Keratinocyte (primary cell): ENCODE measurements around the gene FKBP11. TPM values are rescaled to one million over a fixed set of nuclear protein-coding genes. Genes with fewer than 3 reads are reported as not detected.

Experiments
- DNase-seq: peaks from one replicate; pipeline ENCODE4 v3.0.0-alpha.2; 2011; ENCODE audit warnings: low read depth, missing footprints, low spot score
- FAIRE-seq: peaks from 2 replicates; lab custom pipeline; 2011; peaks lifted over from hg19 to GRCh38; lab: Jason Lieb, UNC
- H2AFZ ChIP-seq: 2 replicates; pipeline ENCODE4 v1.6.0; 2012; ENCODE audit warnings: low read length, control low read depth, inconsistent platforms; ENCODE audit not compliant: control insufficient read depth
- H3K27ac ChIP-seq: 2 replicates; pipeline ENCODE4 v1.5.1; 2011; ENCODE audit warnings: low read length; ENCODE audit not compliant: control insufficient read depth, insufficient read depth
- H3K27me3 ChIP-seq: 3 replicates; pipeline ENCODE4 v1.6.0; 2011; ENCODE audit warnings: low read length; ENCODE audit not compliant: control insufficient read depth, insufficient read depth; ENCODE audit errors: extremely low read depth
- H3K36me3 ChIP-seq, 2 experiments: 2 replicates in 1 of 2; 3 replicates in 1 of 2; pipeline ENCODE4 v1.5.1; 2011; ENCODE audit warnings: low read length in 2 of 2, mild to moderate bottlenecking in 1 of 2; ENCODE audit not compliant: control insufficient read depth in 2 of 2, insufficient read depth in 2 of 2; ENCODE audit errors: extremely low read depth in 1 of 2
- H3K4me1 ChIP-seq: 3 replicates; pipeline ENCODE4 v1.5.1; 2011; ENCODE audit warnings: low read length; ENCODE audit not compliant: control insufficient read depth, insufficient read depth; ENCODE audit errors: extremely low read depth
- H3K4me2 ChIP-seq: 3 replicates; pipeline ENCODE4 v1.6.0; 2011; ENCODE audit warnings: low read depth, low read length; ENCODE audit not compliant: control insufficient read depth, insufficient read depth; ENCODE audit errors: extremely low read depth
- H3K4me3 ChIP-seq, 3 experiments: fragments of 200-600 bp in 1 of 3; sonication (generic) in 1 of 3; 2 replicates in 2 of 3; 3 replicates in 1 of 3; pipeline ENCODE4 v1.5.1; 2011 to 2016; ENCODE audit warnings: low read length in 3 of 3, mild to moderate bottlenecking in 3 of 3, control low read depth in 2 of 3, inconsistent platforms in 1 of 3, low read depth in 1 of 3, mixed read lengths in 1 of 3, mixed run types in 1 of 3, moderate library complexity in 1 of 3; ENCODE audit not compliant: control insufficient read depth in 2 of 3, insufficient read depth in 2 of 3; ENCODE audit errors: extremely low read depth in 1 of 3
- H3K79me2 ChIP-seq: 2 replicates; pipeline ENCODE4 v1.6.0; 2012; ENCODE audit warnings: low read length; ENCODE audit not compliant: control insufficient read depth, insufficient read depth
- H3K9ac ChIP-seq: 3 replicates; pipeline ENCODE4 v1.6.0; 2011; ENCODE audit warnings: low read length; ENCODE audit not compliant: control insufficient read depth, insufficient read depth; ENCODE audit errors: extremely low read depth
- H3K9me1 ChIP-seq: 3 replicates; pipeline ENCODE4 v1.6.0; 2011; ENCODE audit warnings: low read length; ENCODE audit not compliant: control insufficient read depth, insufficient read depth; ENCODE audit errors: extremely low read depth
- H3K9me3 ChIP-seq: 2 replicates; pipeline ENCODE4 v1.5.1; 2012; ENCODE audit warnings: low read depth, low read length; ENCODE audit not compliant: control insufficient read depth
- H4K20me1 ChIP-seq: 3 replicates; pipeline ENCODE4 v1.6.0; 2011; ENCODE audit warnings: low read length; ENCODE audit not compliant: control insufficient read depth, insufficient read depth; ENCODE audit errors: extremely low read depth
- CTCF ChIP-seq, 3 experiments: IDR thresholded peaks in 1 of 3; conservative IDR thresholded peaks in 1 of 3; optimal IDR thresholded peaks in 1 of 3; 2 replicates in 2 of 3; 3 replicates in 1 of 3; pipeline versions ENCODE3 to v1.5.1; 2011; ENCODE audit warnings: low read length in 3 of 3, mild to moderate bottlenecking in 3 of 3, moderate library complexity in 2 of 3, control low read depth in 1 of 3, inconsistent platforms in 1 of 3; ENCODE audit not compliant: insufficient read depth in 2 of 3; ENCODE audit errors: extremely low read depth in 1 of 3
- EZH2 ChIP-seq: IDR thresholded peaks from one replicate; pipeline ENCODE4 v1.6.1; 2012; ENCODE audit warnings: inconsistent platforms, mild to moderate bottlenecking, low read length, moderate library complexity
- dilution Hi-C: fragments of 300-500 bp; cut with MboI; formaldehyde crosslinking; loops from one replicate; pipeline ENCODE4 v1.7.0; 2020; ENCODE audit warnings: low sequenced_read_pairs; ENCODE audit not compliant: extremely low pct_ligation_motif_present
- polyA plus RNA-seq, 5 experiments: library from polyadenylated mRNA; depleted of rRNA in 3 of 5; stranded (reverse) in 3 of 5; stranded (forward) in 1 of 5; unstranded in 1 of 5; fragments of >200 nt; gene quantifications; 1 replicate in 1 of 5; 2 replicates in 3 of 5; 3 replicates in 1 of 5; pipeline versions ENCODE4 v1.2.1 to v1.2.3, GENCODE V29; 2011 to 2012; ENCODE audit warnings: missing spikeins in 2 of 5, low read depth in 1 of 5, low replicate concordance in 1 of 5

Gene FKBP11
- polyA plus RNA-seq, 1 donor (not counting 4 experiments of a cell fraction or from before 2014, with no cell fraction given): 18.4 TPM

- Histone ChIP-seq H2AFZ (no peak overlapping the region), H3K27me3 (no peaks in the 10 kb centered on the region), H3K9ac (no peak overlapping the region), H3K9me3 (no peaks in the 10 kb centered on the region), H3K36me3 (peaks cover 16 to 25% of the 10 kb centered on the region in 2 experiments), H3K9me1 (no peaks in the 10 kb centered on the region), H3K27ac (no peak overlapping the region), H3K4me2 (no peak overlapping the region), H3K79me2 (peaks cover 69% of the 10 kb centered on the region), H4K20me1 (peaks cover 9% of the 10 kb centered on the region), H3K4me1 (peaks cover 12% of the 10 kb centered on the region), H3K4me3 (no peak overlapping the region)
- DNase-seq (no peak), FAIRE-seq (no peak)
- TF ChIP-seq EZH2 (no peak), CTCF (optimal IDR thresholded peaks at IDR 0.05 in 1 of 3, IDR thresholded peaks at IDR 0.05 in 1 of 3, conservative IDR thresholded peaks at IDR 0.05 in 1 of 3; ENCODE audit: extremely low read depth in 1 of 3, insufficient read depth in 2 of 3, low read length in 3 of 3) (no peak)
- dilution Hi-C loops: no loop called here
Measured at GRCh38 chr12:48954841-48955501, 29.7 kb upstream of the FKBP11 start.

GRCh38 chr12:48954061-48954460 is 28.8 kb upstream of the FKBP11 start:
- peaks cover 12% of the 10 kb centered on the region for H3K4me1 ChIP-seq
- H3K9me3 ChIP-seq: no peaks in the 10 kb centered on the region
- FAIRE-seq (no peak), DNase-seq (no peak)
- no peak for TF ChIP-seq CTCF (optimal IDR thresholded peaks at IDR 0.05 in 1 of 3, IDR thresholded peaks at IDR 0.05 in 1 of 3, conservative IDR thresholded peaks at IDR 0.05 in 1 of 3; ENCODE audit: extremely low read depth in 1 of 3, insufficient read depth in 2 of 3, low read length in 3 of 3)
- no peak for TF ChIP-seq EZH2
- H3K27ac ChIP-seq: no peak overlapping the region
- H3K4me3 ChIP-seq: no peak overlapping the region
- H4K20me1 ChIP-seq: peaks cover 9% of the 10 kb centered on the region
- H3K9me1 ChIP-seq: no peaks in the 10 kb centered on the region
- no peak overlapping the region for H2AFZ ChIP-seq
- no peak overlapping the region for H3K9ac ChIP-seq
- H3K79me2 ChIP-seq: peaks cover 76% of the 10 kb centered on the region
- dilution Hi-C loops: no loop called here
- no peak overlapping the region for H3K4me2 ChIP-seq
- peaks cover 18 to 25% of the 10 kb centered on the region in 2 experiments for H3K36me3 ChIP-seq
- no peaks in the 10 kb centered on the region for H3K27me3 ChIP-seq
